ENCODE measurements around the gene YDJC.
"Not testable (repeated sequence)": the region's sequence is repeated elsewhere in the genome, so short reads cannot be mapped to it uniquely, and the experiment has no call there.

Gene YDJC

DNA sequence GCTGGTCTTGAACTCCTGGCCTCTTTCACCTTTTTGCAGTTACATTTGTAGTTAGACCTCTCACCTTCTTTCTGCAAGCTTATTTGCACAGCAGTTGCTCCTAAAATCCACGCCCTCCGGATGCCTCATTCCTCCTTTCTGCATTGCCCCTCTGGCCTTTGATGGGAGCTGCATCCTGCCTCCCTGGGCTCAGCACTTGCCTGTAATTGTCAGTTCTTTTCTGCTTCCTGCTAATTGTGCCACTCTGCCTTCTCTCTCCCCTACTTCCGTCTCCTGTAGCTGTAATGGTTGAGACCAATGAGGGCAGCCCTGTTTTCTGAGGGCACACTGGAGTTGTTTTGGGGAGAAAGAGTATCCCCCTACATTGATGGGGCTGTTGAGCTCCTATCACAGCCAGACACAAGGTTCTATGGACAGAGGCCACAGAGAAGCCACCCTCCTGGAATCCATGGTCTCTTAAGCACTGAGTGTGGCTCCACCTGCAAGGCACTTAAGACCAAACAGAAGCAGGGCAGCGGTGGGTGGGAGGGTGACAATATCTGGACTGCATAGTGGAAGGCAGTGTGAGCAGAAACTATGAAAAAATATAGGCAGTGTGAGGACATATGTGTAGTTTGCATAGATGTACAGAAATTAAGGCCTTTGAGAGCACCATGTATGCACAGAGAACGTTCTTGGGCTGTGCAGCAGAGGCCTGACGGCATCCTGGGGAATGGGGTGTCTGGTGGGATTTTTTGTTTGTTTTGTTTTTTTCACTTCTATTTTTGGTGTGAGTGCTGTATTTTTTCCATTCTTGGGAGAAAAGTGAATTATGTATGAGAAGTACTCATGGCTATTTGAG, 30.5 kb downstream of the YDJC start:
- Histone ChIP-seq H2AFZ (ENCODE audit: low read depth, low read length) (no peak overlapping the region), H3K9ac (ENCODE audit: low read depth, low read length) (no peak overlapping the region), H3K27ac (ENCODE audit: low read length) (no peak overlapping the region), H3K4me2 (ENCODE audit: insufficient read depth, low read length) (no peak overlapping the region), H3K79me2 (ENCODE audit: insufficient read depth, low read length) (peaks cover 97% of the 10 kb centered on the region), H3K9me3 (ENCODE audit: insufficient read depth, low read length, severe bottlenecking) (no peaks in the 10 kb centered on the region), H3K4me3 (ENCODE audit: low read depth in 1 of 2, low read length in 2 of 2) (no peak overlapping the region), H3K36me3 (ENCODE audit: insufficient read depth, low read length) (peaks cover 54% of the 10 kb centered on the region), H4K20me1 (ENCODE audit: insufficient read depth, low read length) (peaks cover 83% of the 10 kb centered on the region), H3K4me1 (ENCODE audit: insufficient read depth, low read length) (no peaks in the 10 kb centered on the region), H3K27me3 (ENCODE audit: insufficient read depth, low read length, poor library complexity) (no peaks in the 10 kb centered on the region)
- DNase-seq (no peak), ATAC-seq (ENCODE audit: insufficient read depth, low read depth) (no peak)
- TF ChIP-seq EZH2 (IDR thresholded peaks at IDR 0.05; ENCODE audit: borderline replicate concordance, low read depth, low read length, severe bottlenecking): no peak
- TF ChIP-seq CTCF (IDR thresholded peaks at IDR 0.05; ENCODE audit: borderline replicate concordance, extremely low read depth, low read length, poor library complexity, severe bottlenecking): no peak

DNA sequence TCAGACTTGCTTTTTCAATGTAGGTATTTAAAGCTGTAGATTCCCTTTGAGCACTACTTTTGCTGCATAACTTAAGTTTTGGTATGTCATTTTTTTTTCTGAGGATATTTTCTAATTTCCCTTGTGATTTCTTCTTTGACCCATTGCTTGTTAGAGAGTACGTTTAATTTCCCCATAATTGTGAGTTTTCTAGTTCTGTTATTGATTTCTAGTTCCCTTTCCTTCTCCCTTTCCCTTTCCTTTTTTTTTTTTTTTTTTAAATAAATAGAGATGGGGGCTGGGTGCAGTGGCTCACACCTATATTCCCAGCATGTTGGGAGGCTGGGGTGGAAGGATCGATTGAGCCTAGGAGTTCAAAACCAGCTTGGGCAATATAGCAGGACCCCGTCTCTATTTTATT, 31.5 kb downstream of the YDJC start:
- H3K27ac ChIP-seq (ENCODE audit: low read length): no peak overlapping the region
- H2AFZ ChIP-seq (ENCODE audit: low read depth, low read length): no peak overlapping the region
- H4K20me1 ChIP-seq (ENCODE audit: insufficient read depth, low read length): peaks cover 88% of the 10 kb centered on the region
- no peak for TF ChIP-seq EZH2 (IDR thresholded peaks at IDR 0.05; ENCODE audit: borderline replicate concordance, low read depth, low read length, severe bottlenecking)
- TF ChIP-seq CTCF (IDR thresholded peaks at IDR 0.05; ENCODE audit: borderline replicate concordance, extremely low read depth, low read length, poor library complexity, severe bottlenecking): no peak
- peaks cover 99% of the 10 kb centered on the region for H3K79me2 ChIP-seq (ENCODE audit: insufficient read depth, low read length)
- peaks cover 62% of the 10 kb centered on the region for H3K36me3 ChIP-seq (ENCODE audit: insufficient read depth, low read length)
- H3K27me3 ChIP-seq (ENCODE audit: insufficient read depth, low read length, poor library complexity): no peaks in the 10 kb centered on the region
- H3K4me1 ChIP-seq (ENCODE audit: insufficient read depth, low read length): no peaks in the 10 kb centered on the region
- no peak overlapping the region for H3K4me2 ChIP-seq (ENCODE audit: insufficient read depth, low read length)
- H3K4me3 ChIP-seq (ENCODE audit: low read depth in 1 of 2, low read length in 2 of 2): no peak overlapping the region
- DNase-seq (no peak), ATAC-seq (ENCODE audit: insufficient read depth, low read depth) (no peak)
- no peaks in the 10 kb centered on the region for H3K9me3 ChIP-seq (ENCODE audit: insufficient read depth, low read length, severe bottlenecking)
- no peak overlapping the region for H3K9ac ChIP-seq (ENCODE audit: low read depth, low read length)

DNA sequence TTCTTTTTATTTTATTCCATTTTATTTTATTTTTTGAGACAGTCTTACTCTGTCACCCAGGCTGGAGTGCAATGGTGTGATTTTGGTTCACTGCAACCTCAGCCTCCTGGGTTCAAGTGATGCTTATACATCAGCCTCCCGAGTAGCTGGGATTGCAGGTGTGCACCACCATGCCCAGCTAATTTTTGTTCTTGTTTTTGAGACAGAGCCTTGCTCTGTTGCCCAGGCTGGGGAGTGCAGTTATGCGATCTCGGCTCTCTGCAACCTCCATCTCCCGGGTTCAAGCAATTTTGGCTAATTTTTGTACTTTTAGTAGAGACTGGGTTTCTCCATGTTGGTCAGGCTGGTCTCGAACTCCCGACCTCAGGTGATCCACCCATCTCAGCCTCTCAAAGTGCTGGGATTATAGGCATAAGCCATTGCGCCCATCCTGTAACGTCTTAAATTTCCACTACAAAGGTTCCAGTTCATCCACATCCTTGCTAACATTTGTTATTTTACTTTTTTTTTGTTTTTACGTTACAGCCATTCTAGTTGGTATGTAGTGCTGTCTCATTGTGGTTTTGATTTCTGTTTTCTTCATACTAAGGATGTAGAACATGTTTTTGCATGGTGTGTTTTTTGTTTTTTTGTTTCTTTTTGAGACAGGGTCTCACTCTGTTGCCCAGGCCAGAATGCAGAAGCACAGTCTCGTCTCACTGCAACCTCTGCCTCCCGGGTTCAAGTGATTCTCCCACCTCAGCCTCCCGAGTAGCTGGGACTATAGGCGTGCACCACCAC, 33.3 kb downstream of the YDJC start:
- H3K36me3 ChIP-seq (ENCODE audit: insufficient read depth, low read length): peaks cover 68% of the 10 kb centered on the region
- H3K9ac ChIP-seq (ENCODE audit: low read depth, low read length); H3K9me3 ChIP-seq (ENCODE audit: insufficient read depth, low read length, severe bottlenecking); H3K4me2 ChIP-seq (ENCODE audit: insufficient read depth, low read length); H3K27me3 ChIP-seq (ENCODE audit: insufficient read depth, low read length, poor library complexity); H2AFZ ChIP-seq (ENCODE audit: low read depth, low read length); ATAC-seq (ENCODE audit: insufficient read depth, low read depth); H3K4me1 ChIP-seq (ENCODE audit: insufficient read depth, low read length); DNase-seq; H3K4me3 ChIP-seq (ENCODE audit: low read depth in 1 of 2, low read length in 2 of 2); H3K27ac ChIP-seq (ENCODE audit: low read length): not testable (repeated sequence)
- H4K20me1 ChIP-seq (ENCODE audit: insufficient read depth, low read length): peaks cover 93% of the 10 kb centered on the region
- peaks cover 100% of the 10 kb centered on the region for H3K79me2 ChIP-seq (ENCODE audit: insufficient read depth, low read length)

DNA sequence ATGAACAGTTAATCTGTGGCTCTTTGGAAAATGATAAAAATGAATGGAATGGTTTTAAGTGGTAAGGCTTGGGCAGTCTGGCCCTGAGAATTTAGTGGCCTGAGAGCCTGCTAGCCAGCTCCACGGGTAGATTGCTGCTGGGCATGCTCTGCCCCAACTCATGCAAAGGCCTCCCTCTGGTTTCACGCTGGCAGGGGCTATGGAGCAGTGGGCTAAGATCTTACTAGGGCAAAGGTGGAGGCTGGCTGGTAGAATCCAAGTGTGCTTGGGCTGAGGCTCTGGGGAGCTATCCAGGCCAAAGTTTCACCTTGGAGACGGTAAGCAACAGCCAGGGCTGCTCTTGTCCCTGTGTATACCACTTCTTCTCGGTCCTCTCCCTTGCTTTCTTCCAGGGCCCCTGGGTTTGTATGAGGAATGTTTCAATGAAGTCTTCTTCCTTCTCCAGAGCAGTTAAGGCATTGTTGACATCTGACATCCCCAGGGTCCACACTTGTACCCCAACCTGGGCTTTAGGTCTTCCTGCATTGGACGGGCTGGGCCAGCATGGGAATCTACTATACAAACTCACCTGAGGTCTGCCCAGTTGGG, 34.9 kb downstream of the YDJC start:
- H2AFZ ChIP-seq (ENCODE audit: low read depth, low read length): no peak overlapping the region
- H3K27me3 ChIP-seq (ENCODE audit: insufficient read depth, low read length, poor library complexity): no peaks in the 10 kb centered on the region
- peaks cover 94% of the 10 kb centered on the region for H4K20me1 ChIP-seq (ENCODE audit: insufficient read depth, low read length)
- no peak overlapping the region for H3K27ac ChIP-seq (ENCODE audit: low read length)
- no peaks in the 10 kb centered on the region for H3K4me1 ChIP-seq (ENCODE audit: insufficient read depth, low read length)
- H3K36me3 ChIP-seq (ENCODE audit: insufficient read depth, low read length): peaks cover 77% of the 10 kb centered on the region
- no peak for DNase-seq
- H3K9me3 ChIP-seq (ENCODE audit: insufficient read depth, low read length, severe bottlenecking): no peaks in the 10 kb centered on the region
- TF ChIP-seq EZH2 (IDR thresholded peaks at IDR 0.05; ENCODE audit: borderline replicate concordance, low read depth, low read length, severe bottlenecking) (no peak), CTCF (IDR thresholded peaks at IDR 0.05; ENCODE audit: borderline replicate concordance, extremely low read depth, low read length, poor library complexity, severe bottlenecking) (no peak)
- no peak for ATAC-seq (ENCODE audit: insufficient read depth, low read depth)
- H3K79me2 ChIP-seq (ENCODE audit: insufficient read depth, low read length): peaks cover 100% of the 10 kb centered on the region
- no peak overlapping the region for H3K4me2 ChIP-seq (ENCODE audit: insufficient read depth, low read length)
- H3K4me3 ChIP-seq (ENCODE audit: low read depth in 1 of 2, low read length in 2 of 2): no peak overlapping the region
- H3K9ac ChIP-seq (ENCODE audit: low read depth, low read length): no peak overlapping the region
